ENCODE results near the gene TBC1D24. TPM values are rescaled to one million over a fixed set of nuclear protein-coding genes. Genes with fewer than 3 reads are reported as not detected.

TBC1D24 gene
- total RNA-seq, 1 experiment from 2014 or later, result 24.6 TPM

DNA sequence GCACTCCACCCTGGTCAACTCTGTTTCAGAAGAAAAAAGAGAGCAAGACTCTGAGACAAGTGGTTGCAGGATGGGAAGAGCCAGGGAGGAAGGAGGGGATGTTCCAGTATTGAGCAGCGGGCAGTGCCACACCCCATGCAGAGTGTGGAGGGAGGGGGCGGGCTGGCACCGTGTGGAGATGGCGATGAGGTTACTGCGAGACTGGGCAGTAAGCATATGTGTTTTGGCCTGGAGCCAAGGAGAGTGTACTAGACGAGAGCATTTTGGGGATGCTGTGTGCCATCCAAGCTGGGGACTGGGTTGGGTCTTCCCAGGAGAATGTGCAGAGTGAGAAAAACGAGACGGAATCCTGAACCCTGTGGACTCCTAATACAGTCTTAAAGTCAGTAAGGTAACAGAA lies 3.4 kb downstream of the TBC1D24 start:
- Histone ChIP-seq H3K4me3 (replicated peaks in 1 of 2; ENCODE audit: low read depth in 1 of 2, low read length in 2 of 2) (no peak overlapping the region), H3K9me2 (ENCODE audit: insufficient read depth) (no peaks in the 10 kb centered on the region), H3K4me2 (ENCODE audit: low read length) (no peak overlapping the region), H3K36me3 (ENCODE audit: control insufficient read depth in 1 of 2, insufficient read depth in 2 of 2, low read length in 2 of 2) (no peaks in the 10 kb centered on the region), H3K9ac (ENCODE audit: low read length) (no peak overlapping the region), H3K79me2 (ENCODE audit: insufficient read depth, low read length) (peaks cover 42% of the 10 kb centered on the region; the same call in 1 of the 2 replicates), H3K27ac (ENCODE audit: low read depth, low read length) (no peak overlapping the region), H3K27me3 (ENCODE audit: insufficient read depth, low read length) (no peaks in the 10 kb centered on the region), H4K20me1 (ENCODE audit: insufficient read depth) (no peaks in the 10 kb centered on the region), H3K9me3 (ENCODE audit: control insufficient read depth in 1 of 2, insufficient read depth in 1 of 2, low read depth in 1 of 2, low read length in 2 of 2) (no peaks in the 10 kb centered on the region), H3K4me1 (ENCODE audit: control insufficient read depth in 1 of 2, insufficient read depth in 2 of 2, low read length in 2 of 2) (peaks cover 9 to 19% of the 10 kb centered on the region in 2 experiments), H2AFZ (ENCODE audit: low read depth, low read length, poor library complexity, severe bottlenecking) (no peak overlapping the region)
- BruUV-seq (replicated peaks), result no TSS peak
- TF ChIP-seq YY1 (IDR thresholded peaks at IDR 0.05; ENCODE audit: extremely low read depth, insufficient replicate concordance, low read depth, low read length) (no peak), SRF (IDR thresholded peaks at IDR 0.05; ENCODE audit: low read depth) (no peak), MAX (IDR thresholded peaks at IDR 0.05) (no peak), FOSL1 (IDR thresholded peaks at IDR 0.05; ENCODE audit: low read depth) (no peak), ELF1 (IDR thresholded peaks at IDR 0.05; ENCODE audit: borderline replicate concordance, low read depth) (no peak), SIN3A (IDR thresholded peaks at IDR 0.05; ENCODE audit: low read depth) (no peak), RAD21 (IDR thresholded peaks at IDR 0.05; ENCODE audit: low read depth) (no peak), ZFX (IDR thresholded peaks at IDR 0.05) (no peak), EGR1 (IDR thresholded peaks at IDR 0.05; ENCODE audit: low read depth) (no peak), POLR2A (IDR thresholded peaks at IDR 0.05; ENCODE audit: borderline replicate concordance, extremely low read depth, insufficient read depth, insufficient read length) (no peak), EZH2phosphoT487 (IDR thresholded peaks at IDR 0.05; ENCODE audit: borderline replicate concordance) (no peak), ZNF274 (IDR thresholded peaks at IDR 0.05; ENCODE audit: low read depth, low read length) (no peak), JUND (IDR thresholded peaks at IDR 0.05) (no peak), CBX3 (IDR thresholded peaks at IDR 0.05; ENCODE audit: low read depth) (no peak), TCF7L2 (IDR thresholded peaks at IDR 0.05; ENCODE audit: borderline replicate concordance, extremely low read depth, insufficient read depth, insufficient read length) (no peak), SP1 (IDR thresholded peaks at IDR 0.05; ENCODE audit: low read depth) (no peak)
- TF ChIP-seq, protein P1, sequence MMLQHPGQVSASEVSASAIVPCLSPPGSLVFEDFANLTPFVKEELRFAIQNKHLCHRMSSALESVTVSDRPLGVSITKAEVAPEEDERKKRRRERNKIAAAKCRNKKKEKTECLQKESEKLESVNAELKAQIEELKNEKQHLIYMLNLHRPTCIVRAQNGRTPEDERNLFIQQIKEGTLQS (IDR thresholded peaks at IDR 0.05), result no peak
- TF ChIP-seq, protein P2, sequence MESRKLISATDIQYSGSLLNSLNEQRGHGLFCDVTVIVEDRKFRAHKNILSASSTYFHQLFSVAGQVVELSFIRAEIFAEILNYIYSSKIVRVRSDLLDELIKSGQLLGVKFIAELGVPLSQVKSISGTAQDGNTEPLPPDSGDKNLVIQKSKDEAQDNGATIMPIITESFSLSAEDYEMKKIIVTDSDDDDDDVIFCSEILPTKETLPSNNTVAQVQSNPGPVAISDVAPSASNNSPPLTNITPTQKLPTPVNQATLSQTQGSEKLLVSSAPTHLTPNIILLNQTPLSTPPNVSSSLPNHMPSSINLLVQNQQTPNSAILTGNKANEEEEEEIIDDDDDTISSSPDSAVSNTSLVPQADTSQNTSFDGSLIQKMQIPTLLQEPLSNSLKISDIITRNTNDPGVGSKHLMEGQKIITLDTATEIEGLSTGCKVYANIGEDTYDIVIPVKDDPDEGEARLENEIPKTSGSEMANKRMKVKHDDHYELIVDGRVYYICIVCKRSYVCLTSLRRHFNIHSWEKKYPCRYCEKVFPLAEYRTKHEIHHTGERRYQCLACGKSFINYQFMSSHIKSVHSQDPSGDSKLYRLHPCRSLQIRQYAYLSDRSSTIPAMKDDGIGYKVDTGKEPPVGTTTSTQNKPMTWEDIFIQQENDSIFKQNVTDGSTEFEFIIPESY (IDR thresholded peaks at IDR 0.05; ENCODE audit: extremely low read depth, insufficient replicate concordance, low read length), result no peak
- TF ChIP-seq, protein P3, sequence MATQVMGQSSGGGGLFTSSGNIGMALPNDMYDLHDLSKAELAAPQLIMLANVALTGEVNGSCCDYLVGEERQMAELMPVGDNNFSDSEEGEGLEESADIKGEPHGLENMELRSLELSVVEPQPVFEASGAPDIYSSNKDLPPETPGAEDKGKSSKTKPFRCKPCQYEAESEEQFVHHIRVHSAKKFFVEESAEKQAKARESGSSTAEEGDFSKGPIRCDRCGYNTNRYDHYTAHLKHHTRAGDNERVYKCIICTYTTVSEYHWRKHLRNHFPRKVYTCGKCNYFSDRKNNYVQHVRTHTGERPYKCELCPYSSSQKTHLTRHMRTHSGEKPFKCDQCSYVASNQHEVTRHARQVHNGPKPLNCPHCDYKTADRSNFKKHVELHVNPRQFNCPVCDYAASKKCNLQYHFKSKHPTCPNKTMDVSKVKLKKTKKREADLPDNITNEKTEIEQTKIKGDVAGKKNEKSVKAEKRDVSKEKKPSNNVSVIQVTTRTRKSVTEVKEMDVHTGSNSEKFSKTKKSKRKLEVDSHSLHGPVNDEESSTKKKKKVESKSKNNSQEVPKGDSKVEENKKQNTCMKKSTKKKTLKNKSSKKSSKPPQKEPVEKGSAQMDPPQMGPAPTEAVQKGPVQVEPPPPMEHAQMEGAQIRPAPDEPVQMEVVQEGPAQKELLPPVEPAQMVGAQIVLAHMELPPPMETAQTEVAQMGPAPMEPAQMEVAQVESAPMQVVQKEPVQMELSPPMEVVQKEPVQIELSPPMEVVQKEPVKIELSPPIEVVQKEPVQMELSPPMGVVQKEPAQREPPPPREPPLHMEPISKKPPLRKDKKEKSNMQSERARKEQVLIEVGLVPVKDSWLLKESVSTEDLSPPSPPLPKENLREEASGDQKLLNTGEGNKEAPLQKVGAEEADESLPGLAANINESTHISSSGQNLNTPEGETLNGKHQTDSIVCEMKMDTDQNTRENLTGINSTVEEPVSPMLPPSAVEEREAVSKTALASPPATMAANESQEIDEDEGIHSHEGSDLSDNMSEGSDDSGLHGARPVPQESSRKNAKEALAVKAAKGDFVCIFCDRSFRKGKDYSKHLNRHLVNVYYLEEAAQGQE (IDR thresholded peaks at IDR 0.05; ENCODE audit: low read depth), result no peak
- TF ChIP-seq, protein P4, sequence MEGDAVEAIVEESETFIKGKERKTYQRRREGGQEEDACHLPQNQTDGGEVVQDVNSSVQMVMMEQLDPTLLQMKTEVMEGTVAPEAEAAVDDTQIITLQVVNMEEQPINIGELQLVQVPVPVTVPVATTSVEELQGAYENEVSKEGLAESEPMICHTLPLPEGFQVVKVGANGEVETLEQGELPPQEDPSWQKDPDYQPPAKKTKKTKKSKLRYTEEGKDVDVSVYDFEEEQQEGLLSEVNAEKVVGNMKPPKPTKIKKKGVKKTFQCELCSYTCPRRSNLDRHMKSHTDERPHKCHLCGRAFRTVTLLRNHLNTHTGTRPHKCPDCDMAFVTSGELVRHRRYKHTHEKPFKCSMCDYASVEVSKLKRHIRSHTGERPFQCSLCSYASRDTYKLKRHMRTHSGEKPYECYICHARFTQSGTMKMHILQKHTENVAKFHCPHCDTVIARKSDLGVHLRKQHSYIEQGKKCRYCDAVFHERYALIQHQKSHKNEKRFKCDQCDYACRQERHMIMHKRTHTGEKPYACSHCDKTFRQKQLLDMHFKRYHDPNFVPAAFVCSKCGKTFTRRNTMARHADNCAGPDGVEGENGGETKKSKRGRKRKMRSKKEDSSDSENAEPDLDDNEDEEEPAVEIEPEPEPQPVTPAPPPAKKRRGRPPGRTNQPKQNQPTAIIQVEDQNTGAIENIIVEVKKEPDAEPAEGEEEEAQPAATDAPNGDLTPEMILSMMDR (IDR thresholded peaks at IDR 0.05 in 2 of 3, conservative IDR thresholded peaks at IDR 0.05 in 1 of 3; ENCODE audit: borderline replicate concordance in 1 of 3, insufficient read depth in 1 of 3, low read depth in 2 of 3, low read length in 2 of 3), result no peak
- intact Hi-C loops (cut with micrococcal nuclease), result no loop called here
- ATAC-seq (no peak), DNase-seq (ENCODE audit: low read depth, low spot score) (no peak)
- CTCF ChIA-PET, result no interaction called here
- RAD21 ChIA-PET (ENCODE audit: low non-redundant PET in 1 of 2, low total read pairs in 2 of 2, uncharacterized antibody in 2 of 2, unreplicated experiment in 2 of 2), result no interaction called here
- POLR2A ChIA-PET, result no interaction called here
